K562 (cell line): Measurements from ENCODE around the gene CHRNB1. TPM values are rescaled to one million over a fixed set of nuclear protein-coding genes. Genes with fewer than 3 reads are reported as not detected.

Experiments used
- ATAC-seq: fragments of 200-7000 bp; cut with Tn5 transposase; 3 replicates; pipeline ENCODE4 v1.9.1; 2020; ENCODE audit warnings: moderate library complexity
- BruUV-seq: library from RNA; stranded (reverse); fragments of 400-500 nt; replicated peaks from 2 replicates; lab custom pipeline; 2021; lab: Mats Ljungman, UMichigan
- CTCF ChIA-PET: fragments of 300-600 bp; formaldehyde crosslinking; extraction: SDS; loops from one replicate; lab custom pipeline; 2021; ENCODE audit warnings: low intra/inter-chr PET ratio; lab: Yijun Ruan, JAX
- POLR2A ChIA-PET: fragments of 300-600, 350-650 bp; sonication (Branson Sonifier 250); formaldehyde crosslinking; extraction: SDS; loops from one replicate; lab custom pipeline; 2021; ENCODE audit warnings: antibody characterized with exemption, inconsistent platforms; lab: Yijun Ruan, JAX
- DNase-seq, 4 experiments: peaks; one replicate each; pipeline versions ENCODE4 v3.0.0 to v3.0.0-alpha.2; 2011 to 2018; ENCODE audit warnings: low spot score in 3 of 4, mixed read lengths in 3 of 4; ENCODE audit errors: extremely low read depth in 1 of 4
- FAIRE-seq: peaks from 2 replicates; lab custom pipeline; 2011; peaks lifted over from hg19 to GRCh38; lab: Jason Lieb, UNC
- H2AFZ ChIP-seq: 2 replicates; pipeline ENCODE4 v1.6.0; 2011; ENCODE audit warnings: low read depth, low read length, control low read depth, inconsistent platforms
- H3K27ac ChIP-seq: fragments of 200-600 bp; 3 replicates; pipeline ENCODE4 v1.8.0; 2011; ENCODE audit warnings: low read depth, mild to moderate bottlenecking, control low read depth, inconsistent platforms, low read length, moderate library complexity, mixed read lengths; ENCODE audit errors: extremely low read depth
- H3K27me3 ChIP-seq, 2 experiments: fragments of 300-600 bp in 1 of 2; 2 replicates in 1 of 2; 3 replicates in 1 of 2; pipeline versions ENCODE4 v1.6.0 to v1.8.0; 2011; ENCODE audit warnings: inconsistent platforms in 2 of 2, low read length in 2 of 2, mild to moderate bottlenecking in 1 of 2, mixed read lengths in 1 of 2, moderate library complexity in 1 of 2; ENCODE audit not compliant: control insufficient read depth in 2 of 2, insufficient read depth in 2 of 2
- H3K36me3 ChIP-seq: fragments of 300-600 bp; 3 replicates; pipeline ENCODE4 v1.8.0; 2011; ENCODE audit warnings: mild to moderate bottlenecking, low read length, inconsistent platforms; ENCODE audit not compliant: control insufficient read depth, insufficient read depth
- H3K4me1 ChIP-seq, 2 experiments: fragments of 200-600 bp in 1 of 2; replicated peaks in 1 of 2; 2 replicates in 1 of 2; 3 replicates in 1 of 2; pipeline versions ENCODE4 v1.5.1 to v1.8.0; 2011; ENCODE audit warnings: inconsistent platforms in 2 of 2, low read length in 2 of 2, mild to moderate bottlenecking in 1 of 2, mixed read lengths in 1 of 2, moderate library complexity in 1 of 2; ENCODE audit not compliant: control insufficient read depth in 2 of 2, insufficient read depth in 2 of 2
- H3K4me2 ChIP-seq: 2 replicates; pipeline ENCODE4 v1.6.1; 2011; ENCODE audit warnings: low read length, control low read depth, inconsistent platforms, mixed read lengths; ENCODE audit not compliant: insufficient read depth
- H3K4me3 ChIP-seq: fragments of 200-600 bp; sonication (generic), shearing (Covaris generic); 2 replicates; pipeline ENCODE4 v1.5.1; 2016; ENCODE audit warnings: control low read depth, inconsistent platforms
- H3K79me2 ChIP-seq: fragments of 200-600 bp; 3 replicates; pipeline ENCODE4 v1.8.0; 2011; ENCODE audit warnings: low read length, inconsistent platforms; ENCODE audit not compliant: control insufficient read depth, insufficient read depth
- H3K9ac ChIP-seq, 2 experiments: 2 replicates each; pipeline versions ENCODE4 v1.6.0 to v1.6.1; 2011; ENCODE audit warnings: low read depth in 2 of 2, low read length in 2 of 2, control low read depth in 1 of 2, inconsistent platforms in 1 of 2, mild to moderate bottlenecking in 1 of 2, mixed read lengths in 1 of 2; ENCODE audit not compliant: insufficient read depth in 1 of 2
- H3K9me1 ChIP-seq: one replicate; pipeline ENCODE4 v1.6.0; 2011; ENCODE audit warnings: inconsistent platforms, mild to moderate bottlenecking, low read length, moderate library complexity; ENCODE audit not compliant: control insufficient read depth, insufficient read depth
- H3K9me3 ChIP-seq: replicated peaks from 2 replicates; pipeline ENCODE4 v1.5.1; 2011; ENCODE audit warnings: low read depth, low read length, inconsistent platforms; ENCODE audit not compliant: control insufficient read depth, insufficient read depth
- H4K20me1 ChIP-seq: replicated peaks from 2 replicates; pipeline ENCODE4 v1.6.1; 2011; ENCODE audit warnings: low read length, inconsistent platforms, mixed read lengths; ENCODE audit not compliant: control insufficient read depth, insufficient read depth
- ASH1L ChIP-seq: fragments of 450-650 bp; IDR thresholded peaks from 2 replicates; pipeline ENCODE4 v1.6.1; 2018; ENCODE audit warnings: borderline replicate concordance, mild to moderate bottlenecking, low read depth; ENCODE audit not compliant: partially characterized antibody
- CBX8 ChIP-seq: fragments of 200-600 bp; sonication (generic); IDR thresholded peaks from 2 replicates; pipeline ENCODE4 v1.6.1; 2012; ENCODE audit warnings: borderline replicate concordance, mixed run types, low read depth, mild to moderate bottlenecking, moderate library complexity, mixed read lengths, low read length, control low read depth, inconsistent platforms; ENCODE audit not compliant: poor library complexity, severe bottlenecking; ENCODE audit errors: extremely low read depth
- CC2D1A ChIP-seq: fragments of 450-650 bp; IDR thresholded peaks from 2 replicates; pipeline ENCODE4 v1.6.1; 2017; ENCODE audit warnings: mild to moderate bottlenecking
- CCNT2 ChIP-seq: IDR thresholded peaks from 2 replicates; pipeline ENCODE4 v1.6.1; 2011; ENCODE audit warnings: borderline replicate concordance, low read depth, mild to moderate bottlenecking, moderate library complexity, mixed read lengths, low read length; ENCODE audit not compliant: insufficient read length; ENCODE audit errors: extremely low read depth
- CREB1 ChIP-seq, 2 experiments: sonication (generic) in 1 of 2; formaldehyde crosslinking in 1 of 2; IDR thresholded peaks; 2 replicates each; pipeline versions ENCODE4 v1.6.1 to v1.8.0; 2012 to 2022; ENCODE audit warnings: inconsistent platforms in 1 of 2, mild to moderate bottlenecking in 1 of 2, missing genetic modification reagents in 1 of 2, moderate library complexity in 1 of 2
- CSDE1 ChIP-seq, 2 experiments: fragments of 450-650 bp; IDR thresholded peaks; 2 replicates each; pipeline ENCODE4 v1.6.1; 2016; ENCODE audit warnings: mild to moderate bottlenecking in 1 of 2
- EP400 ChIP-seq: fragments of 450-650 bp; IDR thresholded peaks from 2 replicates; pipeline ENCODE4 v1.6.1; 2017; ENCODE audit warnings: antibody characterized with exemption, mild to moderate bottlenecking, moderate library complexity
- HDAC1 ChIP-seq, 2 experiments: fragments of 450-650 bp; IDR thresholded peaks; 2 replicates each; pipeline ENCODE4 v1.6.1; 2016 to 2017; ENCODE audit warnings: inconsistent platforms in 1 of 2, mild to moderate bottlenecking in 1 of 2, moderate library complexity in 1 of 2
- MBD2 ChIP-seq: sonication (generic); IDR thresholded peaks from 2 replicates; pipeline ENCODE4 v1.6.1; 2016; ENCODE audit warnings: low read depth, borderline replicate concordance
- MCM2 ChIP-seq: fragments of 450-650 bp; IDR thresholded peaks from 2 replicates; pipeline ENCODE4 v1.6.1; 2017; ENCODE audit warnings: low read depth, mild to moderate bottlenecking
- NCOA6 ChIP-seq: fragments of 450-650 bp; IDR thresholded peaks from 2 replicates; pipeline ENCODE4 v1.6.1; 2017; ENCODE audit warnings: mild to moderate bottlenecking
- NFIC ChIP-seq: fragments of 450-650 bp; IDR thresholded peaks from 2 replicates; pipeline ENCODE4 v1.6.1; 2017; ENCODE audit warnings: mild to moderate bottlenecking, inconsistent platforms
- NR2C1 ChIP-seq, 2 experiments: fragments of 450-650 bp; IDR thresholded peaks; 2 replicates each; pipeline ENCODE4 v1.6.1; 2017; ENCODE audit warnings: mild to moderate bottlenecking in 2 of 2, antibody characterized with exemption in 1 of 2, inconsistent platforms in 1 of 2, missing compliant biosample characterization in 1 of 2, missing genetic modification characterization in 1 of 2
- WGBS: fragments of 100-300 bp; shearing (Covaris generic); methylation state at CpG from one replicate; pipeline ENCODE4 v1.1.6; 2016; ENCODE audit warnings: low coverage, mixed read lengths; ENCODE audit not compliant: insufficient coverage; ENCODE audit errors: missing lambda C conversion rate; 5-methylcytosine and 5-hydroxymethylcytosine counted together
- in situ Hi-C: fragments of 300-500 bp; cut with MboI; formaldehyde crosslinking; loops from 4 replicates; pipeline ENCODE4 v1.15.0; 2018; ENCODE audit warnings: inconsistent platforms, mixed read lengths
- intact Hi-C: fragments of 100-400 bp; cut with micrococcal nuclease; formaldehyde crosslinking; loops from 2 replicates; pipeline ENCODE4 v1.14.2; 2022
- polyA plus RNA-seq, 8 experiments: library from polyadenylated mRNA; depleted of rRNA in 4 of 8; stranded (reverse) in 5 of 8; unstranded in 3 of 8; fragments of >200 nt; fragmentation: Nextera tagmentation in 2 of 8; fragmentation: Illumina TruSeq in 1 of 8; extraction: Ambion mirVana in 2 of 8; extraction: Trizol in 1 of 8; gene quantifications; 2 replicates each; pipeline versions ENCODE4 v1.2.1 to v1.2.3, GENCODE V29; 2011 to 2014; ENCODE audit warnings: inconsistent platforms in 1 of 8, missing spikeins in 1 of 8
- total RNA-seq, 7 experiments: library from RNA; depleted of rRNA in 6 of 7; stranded (reverse); fragments of >200 nt in 6 of 7; fragmentation: Illumina TruSeq in 2 of 7; extraction: Trizol in 2 of 7; gene quantifications; 2 replicates each; pipeline versions ENCODE4 v1.2.1 to v1.2.3, GENCODE V29; 2011 to 2021; ENCODE audit warnings: low replicate concordance in 1 of 7
- TF ChIP-seq, protein P1 (sequence below): fragments of 450-650 bp; IDR thresholded peaks from one replicate; pipeline ENCODE4 v1.6.1; 2018; ENCODE audit warnings: mild to moderate bottlenecking, moderate library complexity; ENCODE audit not compliant: partially characterized antibody
- TF ChIP-seq, protein P2 (sequence below): fragments of 150-350 bp; conservative IDR thresholded peaks from 2 replicates; pipeline ENCODE4 v1.6.1; 2014; ENCODE audit warnings: low read length

CHRNB1 gene
- total and polyA plus RNA-seq, 9 of the 15 experiments (the other 6 are each of a cell fraction or from before 2014, with no cell fraction given): 4.7 to 12.3 (median 6.8) TPM

DNA sequence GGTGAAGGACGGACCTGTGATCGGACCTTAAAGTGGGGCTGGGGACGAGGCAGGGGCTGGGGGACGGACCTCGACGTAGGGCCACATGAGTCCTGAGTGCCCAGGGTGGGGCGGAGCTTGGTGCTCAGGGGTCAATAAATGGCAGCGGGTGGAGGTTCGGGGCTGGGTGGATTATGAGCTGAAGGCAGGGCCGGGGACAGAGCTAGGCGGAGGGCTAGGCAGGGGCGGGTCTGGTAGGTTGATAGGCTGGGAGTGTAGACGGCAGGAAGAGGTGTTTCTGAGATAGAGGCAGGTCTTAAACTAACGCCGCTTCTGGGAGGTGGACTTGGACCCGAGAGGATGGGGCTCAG is 733 bp downstream of the CHRNB1 start:
- H3K9me1 ChIP-seq: peaks cover 3% of the 10 kb centered on the region
- H3K4me1 ChIP-seq: peaks cover 11 to 40% of the 10 kb centered on the region in 2 experiments; a peak in 4 of 5 replicates
- in situ Hi-C loops (no loop called here), intact Hi-C loops (no loop called here)
- DNase-seq (peak in 2 of 4 experiments; percentile 68 to 74), ATAC-seq (peak; percentile 81), FAIRE-seq (no peak)
- no peaks in the 10 kb centered on the region for H4K20me1 ChIP-seq
- H3K36me3 ChIP-seq: no peaks in the 10 kb centered on the region
- peak overlapping the region; percentile 86 for H2AFZ ChIP-seq
- CTCF ChIA-PET: no interaction called here
- peak overlapping the region; percentile 30; the same call in 2 of the 3 replicates for H3K27ac ChIP-seq
- H3K4me3 ChIP-seq: peak overlapping the region; percentile 35
- POLR2A ChIA-PET: interaction anchor here (0.6 to 1.0 kb wide), 4 partner anchors 8 to 235 kb away, joined by 3 read pairs; partner anchors contain the start of gene POLR2A
- peak overlapping the region; percentile 41 to 89; a peak in 3 of 4 replicates for H3K9ac ChIP-seq
- H3K27me3 ChIP-seq: no peaks in the 10 kb centered on the region
- no peaks in the 10 kb centered on the region for H3K79me2 ChIP-seq
- 0% methylated on average over 7 of the region's 16 CpGs for WGBS
- no TSS peak for BruUV-seq
- H3K4me2 ChIP-seq: peak overlapping the region; percentile 65
- H3K9me3 ChIP-seq: no peaks in the 10 kb centered on the region
- no peak for TF ChIP-seq ASH1L
- no peak for TF ChIP-seq CREB1 (IDR thresholded peaks at IDR 0.05)
- no peak for TF ChIP-seq CREB1 (CRISPR knock-in tag; IDR thresholded peaks at IDR 0.05)
- TF ChIP-seq, protein P1, sequence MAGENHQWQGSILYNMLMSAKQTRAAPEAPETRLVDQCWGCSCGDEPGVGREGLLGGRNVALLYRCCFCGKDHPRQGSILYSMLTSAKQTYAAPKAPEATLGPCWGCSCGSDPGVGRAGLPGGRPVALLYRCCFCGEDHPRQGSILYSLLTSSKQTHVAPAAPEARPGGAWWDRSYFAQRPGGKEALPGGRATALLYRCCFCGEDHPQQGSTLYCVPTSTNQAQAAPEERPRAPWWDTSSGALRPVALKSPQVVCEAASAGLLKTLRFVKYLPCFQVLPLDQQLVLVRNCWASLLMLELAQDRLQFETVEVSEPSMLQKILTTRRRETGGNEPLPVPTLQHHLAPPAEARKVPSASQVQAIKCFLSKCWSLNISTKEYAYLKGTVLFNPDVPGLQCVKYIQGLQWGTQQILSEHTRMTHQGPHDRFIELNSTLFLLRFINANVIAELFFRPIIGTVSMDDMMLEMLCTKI: no peak
- TF ChIP-seq CC2D1A: 0 out of 2 replicates have a peak, but pooled peaks have one; percentile 15
- TF ChIP-seq NFIC: 0 out of 2 replicates have a peak, but pooled peaks have one; percentile 28
- TF ChIP-seq CCNT2: no peak
- no peak for TF ChIP-seq NR2C1 (IDR thresholded peaks at IDR 0.05)
- no peak for TF ChIP-seq NR2C1 (tag; IDR thresholded peaks at IDR 0.05)
- peak; percentile 69 for TF ChIP-seq NCOA6
- no peak for TF ChIP-seq CBX8
- peak; percentile 22; the same call in 1 of the 2 replicates for TF ChIP-seq EP400
- TF ChIP-seq MBD2: no peak
- TF ChIP-seq MCM2: no peak
- no peak for TF ChIP-seq CSDE1 (IDR thresholded peaks at IDR 0.05)
- TF ChIP-seq, protein P2, sequence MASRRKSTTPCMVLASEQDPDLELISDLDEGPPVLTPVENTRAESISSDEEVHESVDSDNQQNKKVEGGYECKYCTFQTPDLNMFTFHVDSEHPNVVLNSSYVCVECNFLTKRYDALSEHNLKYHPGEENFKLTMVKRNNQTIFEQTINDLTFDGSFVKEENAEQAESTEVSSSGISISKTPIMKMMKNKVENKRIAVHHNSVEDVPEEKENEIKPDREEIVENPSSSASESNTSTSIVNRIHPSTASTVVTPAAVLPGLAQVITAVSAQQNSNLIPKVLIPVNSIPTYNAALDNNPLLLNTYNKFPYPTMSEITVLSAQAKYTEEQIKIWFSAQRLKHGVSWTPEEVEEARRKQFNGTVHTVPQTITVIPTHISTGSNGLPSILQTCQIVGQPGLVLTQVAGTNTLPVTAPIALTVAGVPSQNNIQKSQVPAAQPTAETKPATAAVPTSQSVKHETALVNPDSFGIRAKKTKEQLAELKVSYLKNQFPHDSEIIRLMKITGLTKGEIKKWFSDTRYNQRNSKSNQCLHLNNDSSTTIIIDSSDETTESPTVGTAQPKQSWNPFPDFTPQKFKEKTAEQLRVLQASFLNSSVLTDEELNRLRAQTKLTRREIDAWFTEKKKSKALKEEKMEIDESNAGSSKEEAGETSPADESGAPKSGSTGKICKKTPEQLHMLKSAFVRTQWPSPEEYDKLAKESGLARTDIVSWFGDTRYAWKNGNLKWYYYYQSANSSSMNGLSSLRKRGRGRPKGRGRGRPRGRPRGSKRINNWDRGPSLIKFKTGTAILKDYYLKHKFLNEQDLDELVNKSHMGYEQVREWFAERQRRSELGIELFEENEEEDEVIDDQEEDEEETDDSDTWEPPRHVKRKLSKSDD: no peak
- 0 out of 4 replicates have a peak, but pooled peaks of 1 of the 2 experiments have one; percentile 17 for TF ChIP-seq HDAC1 (IDR thresholded peaks at IDR 0.05)
